22Rv1 (cell line): ENCODE data around the gene SH3RF1.

ENCODE experiments used
- H3K27ac ChIP-seq: fragments of 450-650 bp; 2 replicates; pipeline ENCODE4 v1.5.1; 2017
- ZFX ChIP-seq: fragments of 450-650 bp; IDR thresholded peaks from 2 replicates; pipeline ENCODE4 v1.6.1; 2017; ENCODE audit warnings: antibody characterized with exemption, borderline replicate concordance
- TF ChIP-seq, protein P1 (sequence below): fragments of 450-650 bp; IDR thresholded peaks from 2 replicates; pipeline ENCODE4 v1.5.1; 2017; ENCODE audit warnings: mild to moderate bottlenecking

Gene SH3RF1

DNA sequence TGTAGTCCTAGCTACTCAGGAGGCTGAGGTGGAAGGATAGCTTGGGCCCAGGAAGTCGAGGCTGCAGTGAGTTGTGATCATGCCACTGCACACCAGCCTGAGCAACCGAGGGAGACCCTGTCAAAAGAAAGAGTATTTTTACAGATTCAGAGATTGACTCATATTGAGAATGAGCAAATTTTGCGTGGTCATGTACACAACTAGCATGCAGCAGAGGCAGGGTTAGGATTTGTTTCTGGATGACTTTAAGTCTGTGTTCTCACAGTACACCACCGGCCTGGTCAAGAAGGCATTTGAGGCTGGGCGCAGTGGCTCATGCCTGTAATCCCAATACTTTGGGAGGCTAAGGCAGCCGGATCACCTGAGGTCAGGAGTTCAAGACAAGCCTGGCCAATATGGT lies 215.9 kb downstream of the SH3RF1 start:
- H3K27ac ChIP-seq: no peak overlapping the region
- TF ChIP-seq, protein P1, sequence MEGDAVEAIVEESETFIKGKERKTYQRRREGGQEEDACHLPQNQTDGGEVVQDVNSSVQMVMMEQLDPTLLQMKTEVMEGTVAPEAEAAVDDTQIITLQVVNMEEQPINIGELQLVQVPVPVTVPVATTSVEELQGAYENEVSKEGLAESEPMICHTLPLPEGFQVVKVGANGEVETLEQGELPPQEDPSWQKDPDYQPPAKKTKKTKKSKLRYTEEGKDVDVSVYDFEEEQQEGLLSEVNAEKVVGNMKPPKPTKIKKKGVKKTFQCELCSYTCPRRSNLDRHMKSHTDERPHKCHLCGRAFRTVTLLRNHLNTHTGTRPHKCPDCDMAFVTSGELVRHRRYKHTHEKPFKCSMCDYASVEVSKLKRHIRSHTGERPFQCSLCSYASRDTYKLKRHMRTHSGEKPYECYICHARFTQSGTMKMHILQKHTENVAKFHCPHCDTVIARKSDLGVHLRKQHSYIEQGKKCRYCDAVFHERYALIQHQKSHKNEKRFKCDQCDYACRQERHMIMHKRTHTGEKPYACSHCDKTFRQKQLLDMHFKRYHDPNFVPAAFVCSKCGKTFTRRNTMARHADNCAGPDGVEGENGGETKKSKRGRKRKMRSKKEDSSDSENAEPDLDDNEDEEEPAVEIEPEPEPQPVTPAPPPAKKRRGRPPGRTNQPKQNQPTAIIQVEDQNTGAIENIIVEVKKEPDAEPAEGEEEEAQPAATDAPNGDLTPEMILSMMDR: no peak
- TF ChIP-seq ZFX: no peak

DNA sequence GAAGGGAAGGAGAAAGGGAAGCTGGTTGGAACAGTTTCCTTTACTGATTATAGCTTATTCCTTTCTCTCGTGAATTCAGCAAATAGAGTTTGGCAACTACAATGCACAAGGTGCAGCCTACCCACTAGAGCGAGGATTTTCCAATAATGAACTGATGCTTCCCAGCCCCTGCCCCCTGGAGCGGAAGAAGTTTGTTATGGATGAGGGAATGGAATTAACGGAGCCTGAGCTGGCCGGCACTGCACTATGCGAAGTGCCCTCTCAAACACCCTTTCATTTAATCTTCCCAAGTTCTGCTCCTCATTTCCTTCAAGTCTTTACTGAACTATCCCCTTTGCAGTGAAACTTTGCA lies 218.2 kb downstream of the SH3RF1 start:
- TF ChIP-seq ZFX: no peak
- TF ChIP-seq, protein P1: no peak
- H3K27ac ChIP-seq: no peak overlapping the region

DNA sequence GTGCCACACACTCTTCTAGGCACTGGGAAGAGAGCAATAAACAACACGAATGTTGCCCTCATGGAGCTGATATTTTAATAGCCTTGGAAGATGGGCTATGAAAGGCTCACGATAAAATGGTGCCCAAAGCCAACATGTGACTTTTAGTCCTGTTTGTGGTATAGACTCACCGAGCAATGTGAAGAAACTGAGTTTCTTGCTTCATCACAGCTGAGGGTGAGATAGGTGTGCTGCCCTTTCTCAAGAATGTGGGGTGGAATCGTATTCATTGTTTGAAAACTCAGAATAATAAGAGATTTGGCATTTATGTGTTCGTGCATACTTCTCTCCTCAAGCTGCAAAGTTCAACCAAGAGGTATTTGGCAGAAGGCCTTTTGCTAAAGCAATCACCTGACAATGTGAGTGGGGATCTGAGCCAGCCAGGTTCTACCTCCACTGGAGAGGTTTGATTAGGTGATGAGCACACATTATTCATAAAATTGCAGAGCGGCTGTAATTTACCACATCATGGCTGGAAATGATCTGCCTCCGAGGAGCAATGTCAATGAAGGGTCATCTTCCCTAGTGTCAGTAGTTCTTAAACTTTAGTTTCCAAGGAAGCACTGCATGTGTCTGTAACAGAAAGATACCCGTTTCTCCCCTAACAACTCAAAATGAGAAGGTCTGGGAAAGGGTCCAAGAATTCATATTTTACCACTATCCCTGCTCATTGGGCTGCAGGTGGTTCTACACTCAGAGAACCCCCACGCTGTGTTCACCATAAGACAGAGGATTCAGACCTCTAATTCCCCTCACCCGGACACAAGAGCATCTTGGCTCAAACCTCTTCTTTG lies 218.8 kb downstream of the SH3RF1 start:
- TF ChIP-seq, protein P1: no peak
- no peak for TF ChIP-seq ZFX

DNA sequence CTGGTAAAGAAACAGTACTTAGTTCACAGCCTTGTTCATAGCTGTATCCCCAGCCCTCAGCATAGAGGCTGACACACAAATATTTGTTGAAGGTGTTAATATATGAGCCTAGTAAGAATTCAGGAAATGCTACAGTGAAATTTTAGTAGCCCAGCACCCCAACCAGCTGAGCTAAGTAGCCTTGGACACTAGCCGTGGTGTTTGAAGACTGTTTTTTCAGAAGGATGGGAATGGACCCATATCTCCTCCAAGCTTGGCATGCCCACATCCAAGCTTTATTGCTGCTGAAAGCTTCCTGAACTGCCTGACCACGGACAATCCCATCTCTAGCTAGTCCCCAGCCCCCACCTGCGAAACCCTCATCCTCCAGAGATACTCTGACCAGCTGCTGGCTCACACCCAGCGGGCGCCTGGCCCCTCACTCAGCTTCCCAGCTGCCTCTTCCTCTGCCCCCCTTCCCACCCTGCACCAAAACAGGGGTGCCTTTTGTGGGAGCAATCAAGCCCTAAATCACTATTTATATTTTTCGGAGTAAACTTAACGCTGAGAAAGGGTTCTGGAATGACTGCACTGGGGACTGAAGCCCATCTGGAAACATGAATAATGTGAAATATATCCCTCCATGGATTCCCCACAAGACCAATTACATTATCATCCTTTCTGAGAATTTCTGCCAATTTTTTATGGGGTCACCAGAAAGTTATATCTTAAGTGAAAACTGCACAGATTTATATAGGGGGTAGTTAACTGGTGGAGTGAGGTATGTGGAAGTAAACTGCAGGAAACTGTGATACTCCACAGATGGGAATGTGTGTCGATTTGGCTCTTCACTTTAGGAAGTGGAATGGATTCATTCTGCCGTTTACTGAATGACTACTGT lies 219.6 kb downstream of the SH3RF1 start:
- no peak overlapping the region for H3K27ac ChIP-seq
- TF ChIP-seq, protein P1: no peak
- no peak for TF ChIP-seq ZFX

More for the DNA sequence above, 218.8 kb downstream of the SH3RF1 start:
- no peak overlapping the region for H3K27ac ChIP-seq

DNA sequence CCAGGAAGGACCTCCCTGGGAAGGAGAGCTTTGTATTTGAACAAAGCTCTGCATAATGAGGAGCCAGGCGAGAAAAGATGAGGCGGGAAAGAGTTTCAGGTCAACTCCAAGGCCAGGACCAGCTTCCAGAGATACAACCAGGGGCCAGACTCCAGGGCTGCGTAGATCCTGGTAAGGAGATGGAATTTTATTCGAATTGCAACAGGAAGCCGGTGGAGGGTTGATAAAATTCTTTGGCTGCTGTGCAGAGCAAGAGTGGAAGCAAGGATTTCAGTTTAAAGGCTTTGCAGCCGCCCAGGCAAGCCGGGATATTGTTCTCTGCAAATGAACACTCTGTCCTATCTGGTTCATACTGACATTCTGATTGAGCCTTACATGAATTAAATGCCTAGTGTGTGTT lies 220.5 kb downstream of the SH3RF1 start:
- TF ChIP-seq, protein P1: no peak
- TF ChIP-seq ZFX: no peak
- H3K27ac ChIP-seq: no peak overlapping the region

DNA sequence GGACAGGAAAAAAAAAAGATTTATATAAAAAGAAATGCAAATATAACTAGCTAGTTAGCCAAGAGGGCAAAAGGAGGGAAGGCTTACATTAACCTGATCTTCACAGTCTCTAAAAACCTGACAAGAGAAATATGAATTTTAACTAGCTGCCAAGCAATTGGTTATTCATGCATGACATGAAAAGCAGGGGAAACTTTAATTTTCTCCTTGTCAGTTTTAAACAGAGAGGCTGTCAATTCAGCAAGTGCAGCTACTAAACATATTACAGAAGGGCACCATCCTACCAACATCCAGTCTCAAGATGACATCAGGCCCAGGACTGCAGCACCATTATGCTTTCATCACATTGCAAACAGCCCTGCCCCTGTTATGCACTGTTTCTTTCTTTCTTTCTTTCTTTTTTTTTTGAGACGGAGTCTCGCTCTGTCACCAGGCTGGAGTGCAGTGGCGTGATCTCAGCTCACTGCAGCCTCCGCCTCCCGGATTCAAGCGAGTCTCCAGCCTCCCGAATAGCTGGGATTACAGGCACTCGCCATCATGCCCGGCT lies 221.8 kb downstream of the SH3RF1 start:
- H3K27ac ChIP-seq: no peak overlapping the region
- TF ChIP-seq, protein P1: no peak
- no peak for TF ChIP-seq ZFX
